HG03575 (cell line): Measurements from ENCODE around the gene MEGF6.

Experiments used
- ATAC-seq: cut with Tn5 transposase; IDR thresholded peaks from one replicate; pipeline ENCODE4 v1.9.1; 2021; ENCODE audit not compliant: unreplicated experiment, insufficient number of reproducible peaks, low FRiP score; ENCODE audit errors: extremely low read depth

MEGF6 gene

DNA sequence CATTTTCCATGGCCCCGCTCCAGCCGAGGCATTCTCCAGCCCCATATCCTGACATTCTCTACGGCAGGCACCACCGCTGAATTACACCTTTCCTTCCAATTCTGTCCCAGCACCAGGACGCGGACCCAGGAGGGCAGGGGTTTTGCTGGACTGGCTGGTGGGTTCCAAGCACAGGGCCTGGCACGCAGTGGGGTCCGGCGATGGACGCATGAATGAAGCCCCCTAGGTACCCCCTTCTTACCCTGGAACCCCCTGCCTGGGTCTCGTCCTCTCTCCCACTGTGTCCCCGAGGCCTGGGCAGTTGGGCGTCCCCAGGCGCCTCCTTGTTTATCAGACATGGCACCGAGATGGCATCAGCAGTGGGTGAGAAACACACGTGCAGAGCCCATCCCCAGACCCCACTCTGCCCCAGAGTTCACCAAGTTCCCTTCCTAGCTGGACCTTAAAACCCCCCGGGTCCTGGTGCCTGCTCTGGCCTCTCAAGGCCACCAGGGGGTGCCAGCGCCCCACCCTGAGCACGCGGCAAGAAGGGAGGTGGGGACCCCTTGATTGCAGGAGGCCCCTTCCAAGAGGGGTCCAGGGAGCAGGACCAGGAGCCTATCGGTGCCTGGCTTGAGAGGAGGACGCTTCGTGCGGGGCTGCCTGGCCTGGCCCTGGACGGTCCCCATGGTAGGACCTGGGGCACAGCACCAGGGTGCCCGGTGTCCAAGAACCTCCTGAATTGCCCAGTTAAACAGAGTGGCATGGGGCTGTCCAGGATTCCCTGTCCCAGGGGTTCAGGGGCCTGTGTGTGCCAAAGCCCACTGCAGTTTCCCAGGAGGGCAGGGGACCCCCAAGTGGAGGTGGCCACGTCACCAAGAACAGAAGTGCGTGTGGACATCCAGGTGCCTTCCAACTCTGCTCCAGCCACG, 46.1 kb downstream of the MEGF6 start:
- ATAC-seq, result no peak

- ATAC-seq, result no peak
Measured at GRCh38 chr1:3563610-3564009, 47.7 kb downstream of the MEGF6 start.

GRCh38 chr1:3563125-3563524, 48.2 kb downstream of the MEGF6 start:
- ATAC-seq, result no peak

- ATAC-seq, result no peak
Measured at GRCh38 chr1:3562712-3563111, 48.6 kb downstream of the MEGF6 start.

GRCh38 chr1:3561702-3562101, 49.6 kb downstream of the MEGF6 start:
- no peak for ATAC-seq

- ATAC-seq, result no peak
Measured at GRCh38 chr1:3560981-3561380, 50.3 kb downstream of the MEGF6 start.

DNA sequence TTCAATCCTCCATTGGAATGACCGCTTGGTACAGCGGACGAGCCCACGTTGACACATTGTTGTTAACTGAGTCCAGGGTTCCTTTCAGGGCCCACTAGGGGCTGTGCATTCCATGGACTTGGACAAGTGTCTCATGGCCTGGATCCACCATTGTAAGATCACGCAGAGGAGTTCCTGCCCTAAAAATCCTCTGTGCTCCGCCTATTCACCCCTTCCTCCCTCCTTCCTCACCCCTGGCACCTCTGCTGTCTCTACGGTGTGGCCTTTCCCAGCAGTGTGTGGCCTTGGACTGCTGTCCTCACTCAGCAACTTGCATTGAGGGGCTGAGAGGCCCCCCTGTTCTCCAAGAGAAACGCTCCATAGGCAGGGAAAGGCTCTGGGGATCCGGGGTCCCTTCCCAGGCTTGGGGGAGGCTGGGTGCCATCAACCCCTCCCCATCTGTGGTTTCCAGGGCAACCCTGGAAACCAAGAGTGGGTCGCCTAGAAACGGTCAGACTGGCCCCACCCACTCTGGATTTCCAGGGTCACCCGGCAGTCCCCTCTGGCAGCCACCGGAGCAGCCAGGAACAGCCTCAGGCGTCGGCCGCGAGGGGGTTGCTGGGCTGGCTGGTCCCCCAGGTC, 50.9 kb downstream of the MEGF6 start:
- no peak for ATAC-seq

DNA sequence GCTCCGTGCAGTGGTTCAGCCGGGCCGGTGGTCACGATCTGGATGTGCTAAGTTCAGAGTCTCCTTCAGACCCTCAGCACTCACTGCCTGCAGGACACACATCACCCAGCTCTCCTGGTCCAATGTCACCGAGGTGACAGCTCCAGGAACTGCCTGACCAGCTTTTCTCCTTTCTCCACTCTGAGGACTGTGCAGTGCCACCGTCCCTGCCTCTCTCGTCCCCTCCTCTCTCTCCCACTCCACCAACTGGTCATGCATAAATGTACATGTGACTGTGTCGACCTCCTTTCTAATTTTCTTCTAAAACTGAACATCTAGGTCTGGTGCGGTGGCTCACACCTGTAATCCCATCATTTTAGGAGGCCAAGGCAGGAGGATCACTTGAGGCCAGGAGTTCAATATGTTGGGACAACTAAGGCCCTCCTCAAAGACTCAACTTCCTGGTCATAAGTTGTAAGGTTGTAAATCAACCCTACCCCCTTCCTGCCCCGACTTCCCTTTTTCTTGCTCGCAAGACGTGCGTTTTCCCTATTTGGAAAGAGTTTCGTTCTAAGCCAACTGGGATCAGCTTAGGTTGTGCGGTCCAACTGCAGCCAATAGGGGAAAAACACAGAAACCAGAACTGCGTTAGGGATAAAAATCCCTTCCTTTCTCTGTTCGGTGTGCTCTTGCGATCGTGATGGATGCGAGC, 53.1 kb downstream of the MEGF6 start:
- ATAC-seq, result no peak

DNA sequence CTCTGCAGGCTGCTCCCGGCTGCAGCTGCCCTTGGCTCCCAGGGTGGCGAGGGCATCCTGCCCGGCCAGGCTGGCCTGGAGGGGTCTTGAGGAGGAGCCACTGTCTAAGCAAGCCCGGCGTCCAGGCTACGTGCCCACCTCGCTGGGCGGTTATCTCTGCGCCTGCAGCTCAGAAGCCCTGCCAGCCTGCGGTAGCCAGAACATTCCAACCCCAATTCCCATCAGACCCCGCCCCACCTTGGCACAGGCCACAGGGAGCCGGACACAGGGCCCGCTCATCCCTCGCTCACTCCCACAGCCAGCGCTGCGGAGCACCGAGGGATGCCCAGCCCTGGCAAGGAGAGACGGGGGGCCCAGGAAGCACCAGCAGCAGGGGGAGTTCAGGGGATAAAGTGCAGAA, 53.9 kb downstream of the MEGF6 start:
- ATAC-seq, result no peak

DNA sequence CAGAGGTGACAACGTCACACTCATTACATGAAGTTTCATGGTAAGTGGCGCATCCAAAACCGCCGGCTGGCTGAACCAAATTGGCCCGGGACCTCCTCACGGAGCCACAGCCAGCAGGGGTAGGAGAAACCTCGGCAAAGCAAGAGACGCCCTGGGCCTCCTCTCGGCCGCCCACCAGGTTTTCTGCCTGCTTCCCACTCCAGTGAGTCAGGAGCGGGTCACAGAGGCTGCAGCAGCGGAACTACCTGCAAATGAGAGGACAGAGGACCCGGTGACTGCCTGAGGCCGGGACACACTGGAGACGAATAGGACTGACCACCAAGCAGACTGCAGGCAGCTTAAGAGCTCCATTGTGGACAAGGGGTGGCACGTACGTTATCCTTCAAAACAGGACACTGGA, 55.0 kb downstream of the MEGF6 start:
- ATAC-seq, result no peak

GRCh38 chr1:3555131-3555920, 56.0 kb downstream of the MEGF6 start:
- ATAC-seq, result no peak

- ATAC-seq, result no peak
Measured at GRCh38 chr1:3553940-3554223, 57.4 kb downstream of the MEGF6 start.

- no peak for ATAC-seq
Measured at GRCh38 chr1:3553166-3553939, 58.0 kb downstream of the MEGF6 start.

GRCh38 chr1:3552751-3553150, 58.6 kb downstream of the MEGF6 start:
- no peak for ATAC-seq

- ATAC-seq, result no peak
Measured at GRCh38 chr1:3552176-3552575, 59.1 kb downstream of the MEGF6 start.

DNA sequence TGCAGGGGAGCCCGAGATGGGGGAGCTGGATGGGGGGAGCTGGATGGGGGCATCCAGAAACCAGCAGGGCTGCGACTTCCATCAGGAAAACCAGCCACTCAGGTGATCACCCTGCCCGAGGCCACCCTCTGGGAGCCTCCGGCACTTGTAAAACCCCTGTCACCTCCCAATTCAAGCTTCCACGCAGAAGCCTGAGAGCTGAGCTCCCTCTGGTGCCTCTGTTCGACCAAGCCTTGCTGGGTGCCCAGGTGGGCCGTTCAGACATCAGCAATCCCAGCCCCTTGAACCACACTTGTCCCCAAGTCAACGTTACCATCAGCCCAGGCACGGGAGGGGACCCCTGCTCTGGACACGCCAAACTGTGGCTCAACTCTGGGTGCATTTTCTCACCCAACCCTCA, 59.6 kb downstream of the MEGF6 start:
- no peak for ATAC-seq

DNA sequence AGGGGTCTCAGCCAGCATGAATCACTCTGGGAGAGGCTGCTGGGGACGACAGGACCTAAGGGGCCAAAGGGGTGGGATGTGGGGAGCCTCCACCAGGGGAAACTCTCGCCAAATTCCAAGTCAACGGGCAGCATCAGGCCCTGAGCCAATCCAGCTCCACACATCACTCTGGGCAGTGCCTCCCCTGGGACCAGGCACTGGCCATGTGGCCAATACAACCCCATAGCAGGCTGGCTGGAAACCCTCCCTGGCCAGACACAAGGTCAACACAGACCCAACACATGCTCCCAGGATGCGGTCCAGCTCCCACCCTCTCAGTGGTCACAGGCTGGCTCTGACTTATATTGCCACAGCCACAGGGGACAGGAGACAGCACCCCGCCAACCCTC, 60.0 kb downstream of the MEGF6 start:
- ATAC-seq, result no peak

- no peak for ATAC-seq
Measured at GRCh38 chr1:3550511-3551289, 60.6 kb downstream of the MEGF6 start.
